GM23248 (cell line): ENCODE measurements around the gene CFAP299.

Experiments
- EZH2 ChIP-seq: fragments of 200-600 bp; sonication (generic); IDR thresholded peaks from 2 replicates; pipeline ENCODE4 v1.6.1; 2018; ENCODE audit warnings: antibody characterized with exemption, mild to moderate bottlenecking; ENCODE audit not compliant: insufficient read depth, poor library complexity, severe bottlenecking
- EZH2phosphoT487 ChIP-seq: fragments of 200-600 bp; sonication (generic); IDR thresholded peaks from 2 replicates; pipeline ENCODE4 v1.6.1; 2018; ENCODE audit warnings: antibody characterized with exemption, moderate library complexity, mild to moderate bottlenecking, low read depth; ENCODE audit not compliant: insufficient read depth

GRCh38 chr4:80990851-80991250 is 655.3 kb downstream of the CFAP299 start:
- TF ChIP-seq EZH2 = no peak
- TF ChIP-seq EZH2phosphoT487 = no peak
